ENCODE results near the gene HNF1B. TPM values are rescaled to one million over a fixed set of nuclear protein-coding genes. Genes with fewer than 3 reads are reported as not detected.

HNF1B gene
- total RNA-seq, 2 donors from 2014 or later, result 2.7 to 7.0 TPM

DNA sequence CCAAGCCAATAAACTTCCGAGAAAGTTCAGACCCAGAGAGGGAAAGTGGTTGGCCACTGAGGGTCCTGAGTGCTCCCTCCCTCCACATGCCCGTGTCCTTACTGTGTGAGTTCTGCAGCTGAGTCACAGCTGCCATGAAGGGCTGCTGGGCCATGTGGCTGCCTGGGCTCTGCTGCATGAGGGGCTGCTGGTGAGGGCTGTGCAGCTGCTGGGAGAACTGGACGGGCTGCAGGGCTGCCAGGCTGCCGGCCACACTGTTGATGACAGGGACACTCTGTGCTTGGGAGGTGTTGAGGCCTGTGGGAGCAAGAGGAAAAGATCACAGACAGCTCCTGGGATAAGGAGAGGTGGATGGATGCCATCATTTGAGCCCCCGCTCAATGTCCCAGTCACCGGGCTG lies 44.0 kb downstream of the HNF1B start:
- 65% methylated on average over 6 of the region's 6 CpGs for WGBS
- Histone ChIP-seq H3K27ac (no peak overlapping the region), H3K9me3 (no peaks in the 10 kb centered on the region), H3K36me3 (no peaks in the 10 kb centered on the region), H3K27me3 (replicated peaks; ENCODE audit: insufficient read depth) (no peaks in the 10 kb centered on the region), H3K4me3 (no peak overlapping the region), H3K4me1 (replicated peaks) (no peaks in the 10 kb centered on the region)
- TF ChIP-seq, protein P1, sequence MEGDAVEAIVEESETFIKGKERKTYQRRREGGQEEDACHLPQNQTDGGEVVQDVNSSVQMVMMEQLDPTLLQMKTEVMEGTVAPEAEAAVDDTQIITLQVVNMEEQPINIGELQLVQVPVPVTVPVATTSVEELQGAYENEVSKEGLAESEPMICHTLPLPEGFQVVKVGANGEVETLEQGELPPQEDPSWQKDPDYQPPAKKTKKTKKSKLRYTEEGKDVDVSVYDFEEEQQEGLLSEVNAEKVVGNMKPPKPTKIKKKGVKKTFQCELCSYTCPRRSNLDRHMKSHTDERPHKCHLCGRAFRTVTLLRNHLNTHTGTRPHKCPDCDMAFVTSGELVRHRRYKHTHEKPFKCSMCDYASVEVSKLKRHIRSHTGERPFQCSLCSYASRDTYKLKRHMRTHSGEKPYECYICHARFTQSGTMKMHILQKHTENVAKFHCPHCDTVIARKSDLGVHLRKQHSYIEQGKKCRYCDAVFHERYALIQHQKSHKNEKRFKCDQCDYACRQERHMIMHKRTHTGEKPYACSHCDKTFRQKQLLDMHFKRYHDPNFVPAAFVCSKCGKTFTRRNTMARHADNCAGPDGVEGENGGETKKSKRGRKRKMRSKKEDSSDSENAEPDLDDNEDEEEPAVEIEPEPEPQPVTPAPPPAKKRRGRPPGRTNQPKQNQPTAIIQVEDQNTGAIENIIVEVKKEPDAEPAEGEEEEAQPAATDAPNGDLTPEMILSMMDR (IDR thresholded peaks at IDR 0.05), result no peak
- no peak for TF ChIP-seq POLR2A (IDR thresholded peaks at IDR 0.05)
- TF ChIP-seq POLR2AphosphoS5 (IDR thresholded peaks at IDR 0.05), result no peak
- DNase-seq (ENCODE audit: low spot score), result no peak
- intact Hi-C loops (cut with DNase I), result no loop called here

GRCh38 chr17:37699285-37699973 lies 45.4 kb downstream of the HNF1B start:
- Histone ChIP-seq H3K4me1 (replicated peaks) (no peaks in the 10 kb centered on the region), H3K4me3 (no peak overlapping the region), H3K27ac (no peak overlapping the region), H3K9me3 (no peaks in the 10 kb centered on the region), H3K36me3 (no peaks in the 10 kb centered on the region), H3K27me3 (replicated peaks; ENCODE audit: insufficient read depth) (no peaks in the 10 kb centered on the region)
- 68% methylated on average over 10 of the region's 10 CpGs for WGBS
- DNase-seq (ENCODE audit: low spot score), result no peak
- intact Hi-C loops (cut with DNase I), result no loop called here
- TF ChIP-seq, protein P1 (IDR thresholded peaks at IDR 0.05), result no peak
- no peak for TF ChIP-seq POLR2AphosphoS5 (IDR thresholded peaks at IDR 0.05)
- no peak for TF ChIP-seq POLR2A (IDR thresholded peaks at IDR 0.05)

DNA sequence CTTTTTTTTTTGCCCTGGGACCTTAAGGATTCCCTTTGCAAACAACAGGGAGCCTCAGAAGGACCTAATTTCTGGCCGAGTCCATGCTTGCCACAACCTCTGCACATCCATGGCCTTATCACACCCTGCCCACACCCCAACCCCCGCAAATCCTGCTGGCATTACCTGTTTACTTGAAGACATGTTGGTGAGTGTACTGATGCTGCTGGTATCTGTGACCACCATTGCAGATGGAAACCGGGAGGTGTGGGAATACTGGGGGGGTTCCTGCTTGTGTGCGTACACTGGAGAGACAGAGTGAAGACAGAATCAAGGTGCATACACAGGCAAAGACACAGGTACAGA lies 46.0 kb downstream of the HNF1B start:
- H3K36me3 ChIP-seq, result no peaks in the 10 kb centered on the region
- H3K27me3 ChIP-seq (replicated peaks; ENCODE audit: insufficient read depth), result no peaks in the 10 kb centered on the region
- H3K4me1 ChIP-seq (replicated peaks), result no peaks in the 10 kb centered on the region
- no peak for DNase-seq (ENCODE audit: low spot score)
- intact Hi-C loops (cut with DNase I), result no loop called here
- no peaks in the 10 kb centered on the region for H3K9me3 ChIP-seq
- TF ChIP-seq POLR2AphosphoS5 (IDR thresholded peaks at IDR 0.05), result no peak
- TF ChIP-seq, protein P1 (IDR thresholded peaks at IDR 0.05), result no peak
- no peak for TF ChIP-seq POLR2A (IDR thresholded peaks at IDR 0.05)
- no peak overlapping the region for H3K27ac ChIP-seq
- no peak overlapping the region for H3K4me3 ChIP-seq
- 96% methylated on average over 4 of the region's 4 CpGs for WGBS

DNA sequence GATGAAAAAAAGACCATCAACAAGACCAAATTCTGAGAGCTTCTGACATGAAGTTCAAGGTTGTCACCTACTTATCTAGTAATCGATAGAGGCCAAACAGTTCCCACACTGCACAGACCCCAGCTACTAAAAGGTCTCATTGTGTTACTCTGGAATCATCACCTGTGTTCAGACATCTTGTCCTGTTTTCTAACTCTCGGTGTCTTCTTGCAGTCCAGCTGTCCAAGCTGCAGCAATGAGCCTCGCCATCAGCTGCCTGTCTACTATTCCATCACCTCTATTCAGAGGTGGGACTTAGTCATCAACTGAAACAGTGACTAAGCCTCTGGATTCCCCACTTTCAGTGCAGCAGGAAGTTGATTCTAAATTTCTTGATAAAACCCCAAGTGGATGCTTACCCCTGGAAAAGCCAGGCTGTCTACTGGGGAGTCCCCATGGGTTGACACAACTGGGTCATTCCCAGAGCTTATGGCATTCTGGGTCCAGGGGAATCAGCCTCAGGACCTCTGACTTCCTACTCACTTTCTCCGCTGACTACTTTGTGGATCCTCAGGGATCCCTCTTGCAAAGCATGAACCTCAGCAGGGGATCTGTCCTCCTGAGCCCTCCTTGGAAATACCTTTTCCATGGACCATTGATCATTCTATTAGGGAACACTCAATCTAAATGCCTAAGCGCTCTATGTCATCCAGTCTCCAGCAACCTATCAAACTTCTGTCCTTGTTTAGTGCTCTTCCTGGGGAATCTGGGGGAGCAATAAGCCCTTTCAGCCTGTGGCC lies 46.5 kb downstream of the HNF1B start:
- intact Hi-C loops (cut with DNase I), result no loop called here
- DNase-seq (ENCODE audit: low spot score), result no peak
- H3K4me1 ChIP-seq (replicated peaks), result no peaks in the 10 kb centered on the region

More for the DNA sequence above, 46.5 kb downstream of the HNF1B start:
- 86% methylated on average over 5 of the region's 5 CpGs for WGBS
- no peaks in the 10 kb centered on the region for H3K27me3 ChIP-seq (replicated peaks; ENCODE audit: insufficient read depth)
- no peaks in the 10 kb centered on the region for H3K36me3 ChIP-seq
- no peak overlapping the region for H3K27ac ChIP-seq
- no peak overlapping the region for H3K4me3 ChIP-seq
- H3K9me3 ChIP-seq, result no peaks in the 10 kb centered on the region
- TF ChIP-seq, protein P1 (IDR thresholded peaks at IDR 0.05), result no peak
- TF ChIP-seq POLR2AphosphoS5 (IDR thresholded peaks at IDR 0.05) (no peak), POLR2A (IDR thresholded peaks at IDR 0.05) (no peak)

Measured in prostate gland (tissue), 2 donors.